Measurements from ENCODE around the gene FPR2.

GRCh38 chr19:51792932-51793331, 32.0 kb downstream of the FPR2 start:
- no peak for TF ChIP-seq ELK1 (CRISPR knock-in tag; IDR thresholded peaks at IDR 0.05)
- no peak for TF ChIP-seq FOXK2 (conservative IDR thresholded peaks at IDR 0.05 in 1 of 2, IDR thresholded peaks at IDR 0.05 in 1 of 2; ENCODE audit: low read depth in 2 of 2)
- no peak for TF ChIP-seq IRF9 (tag; IDR thresholded peaks at IDR 0.05)
- no peak for TF ChIP-seq SMAD4 (CRISPR knock-in tag; conservative IDR thresholded peaks at IDR 0.05)
- no peak for TF ChIP-seq RAD21 (CRISPR knock-in tag; conservative IDR thresholded peaks at IDR 0.05 in 1 of 2, IDR thresholded peaks at IDR 0.05 in 1 of 2)
- TF ChIP-seq CTCF (IDR thresholded peaks at IDR 0.05 in 2 of 3, conservative IDR thresholded peaks at IDR 0.05 in 1 of 3; ENCODE audit: insufficient read depth in 2 of 3, low read depth in 1 of 3, low read length in 3 of 3) = no peak
- no peak for TF ChIP-seq MED1 (CRISPR knock-in tag; IDR thresholded peaks at IDR 0.05; ENCODE audit: borderline replicate concordance)
- no peak for TF ChIP-seq ZNF76 (CRISPR knock-in tag; IDR thresholded peaks at IDR 0.05; ENCODE audit: borderline replicate concordance)
- TF ChIP-seq GABPA (tag; conservative IDR thresholded peaks at IDR 0.05; ENCODE audit: low read depth) = no peak
- no peak for TF ChIP-seq HNRNPL (IDR thresholded peaks at IDR 0.05; ENCODE audit: low read depth, low read length)
- no peak for TF ChIP-seq GTF2B (IDR thresholded peaks at IDR 0.05; ENCODE audit: extremely low read depth, insufficient read length)
- TF ChIP-seq GTF3C2 (IDR thresholded peaks at IDR 0.05; ENCODE audit: borderline replicate concordance, extremely low read depth, insufficient read length) = no peak
- TF ChIP-seq ZNF274 (IDR thresholded peaks at IDR 0.05; ENCODE audit: borderline replicate concordance, low read depth, low read length) = no peak
- no peak for TF ChIP-seq ZNF224 (CRISPR knock-in tag; IDR thresholded peaks at IDR 0.05)

Measured in K562 (cell line).